ENCODE results near the gene DNAJA3.

Gene DNAJA3

GRCh38 chr16:4384509-4384942 lies 41.1 kb upstream of the DNAJA3 start:
- DNase-seq (ENCODE audit: extremely low read depth, low read depth): no peak
- TF ChIP-seq CTCF (IDR thresholded peaks at IDR 0.05; ENCODE audit: low read depth, low read length, missing control alignments): no peak
- no peak overlapping the region for H3K4me3 ChIP-seq (replicated peaks; ENCODE audit: low read depth, low read length)

- H3K4me3 ChIP-seq (replicated peaks; ENCODE audit: low read depth, low read length): no peak overlapping the region
- TF ChIP-seq CTCF (IDR thresholded peaks at IDR 0.05; ENCODE audit: low read depth, low read length, missing control alignments): no peak
- DNase-seq (ENCODE audit: extremely low read depth, low read depth): no peak
These were observed 40.4 kb upstream of the DNAJA3 start for GRCh38 chr16:4385066-4385788.

- no peak for TF ChIP-seq CTCF (IDR thresholded peaks at IDR 0.05; ENCODE audit: low read depth, low read length, missing control alignments)
- no peak overlapping the region for H3K4me3 ChIP-seq (replicated peaks; ENCODE audit: low read depth, low read length)
- DNase-seq (ENCODE audit: extremely low read depth, low read depth): no peak
These were observed 39.7 kb upstream of the DNAJA3 start for GRCh38 chr16:4385789-4386450.

GRCh38 chr16:4386451-4386805 lies 39.2 kb upstream of the DNAJA3 start:
- no peak for TF ChIP-seq CTCF (IDR thresholded peaks at IDR 0.05; ENCODE audit: low read depth, low read length, missing control alignments)
- no peak overlapping the region for H3K4me3 ChIP-seq (replicated peaks; ENCODE audit: low read depth, low read length)
- DNase-seq (ENCODE audit: extremely low read depth, low read depth): no peak

- DNase-seq (ENCODE audit: extremely low read depth, low read depth): no peak
- no peak overlapping the region for H3K4me3 ChIP-seq (replicated peaks; ENCODE audit: low read depth, low read length)
- no peak for TF ChIP-seq CTCF (IDR thresholded peaks at IDR 0.05; ENCODE audit: low read depth, low read length, missing control alignments)
These were observed 38.6 kb upstream of the DNAJA3 start for GRCh38 chr16:4386951-4387565.

- no peak overlapping the region for H3K4me3 ChIP-seq (replicated peaks; ENCODE audit: low read depth, low read length)
- no peak for DNase-seq (ENCODE audit: extremely low read depth, low read depth)
- TF ChIP-seq CTCF (IDR thresholded peaks at IDR 0.05; ENCODE audit: low read depth, low read length, missing control alignments): no peak
These were observed 37.9 kb upstream of the DNAJA3 start for GRCh38 chr16:4387781-4388180.

Data from HFF-Myc (cell line).